ENCODE measurements around the gene GATM. TPM values are rescaled to one million over a fixed set of nuclear protein-coding genes. Genes with fewer than 3 reads are reported as not detected.

GATM gene
- total RNA-seq, 2 donors from 2014 or later, result 1.7 to 2.7 TPM

- ATAC-seq (replicated peaks), result no peak
- Mint-ChIP-seq H3K27me3 (peaks cover 29% of the 10 kb centered on the region), H3K4me3 (no peak overlapping the region), H3K36me3 (ENCODE audit: low read depth) (no peaks in the 10 kb centered on the region), H3K4me1 (no peaks in the 10 kb centered on the region), H3K9me3 (no peaks in the 10 kb centered on the region), H3K27ac (no peak overlapping the region)
These were observed 18.8 kb upstream of the GATM start for GRCh38 chr15:45397116-45397665.

- Mint-ChIP-seq H3K9me3 (no peaks in the 10 kb centered on the region), H3K36me3 (ENCODE audit: low read depth) (no peaks in the 10 kb centered on the region), H3K27me3 (peaks cover 33% of the 10 kb centered on the region), H3K27ac (no peak overlapping the region), H3K4me3 (no peak overlapping the region), H3K4me1 (no peaks in the 10 kb centered on the region)
- no peak for ATAC-seq (replicated peaks)
These were observed 17.6 kb upstream of the GATM start for GRCh38 chr15:45395943-45396342.

DNA sequence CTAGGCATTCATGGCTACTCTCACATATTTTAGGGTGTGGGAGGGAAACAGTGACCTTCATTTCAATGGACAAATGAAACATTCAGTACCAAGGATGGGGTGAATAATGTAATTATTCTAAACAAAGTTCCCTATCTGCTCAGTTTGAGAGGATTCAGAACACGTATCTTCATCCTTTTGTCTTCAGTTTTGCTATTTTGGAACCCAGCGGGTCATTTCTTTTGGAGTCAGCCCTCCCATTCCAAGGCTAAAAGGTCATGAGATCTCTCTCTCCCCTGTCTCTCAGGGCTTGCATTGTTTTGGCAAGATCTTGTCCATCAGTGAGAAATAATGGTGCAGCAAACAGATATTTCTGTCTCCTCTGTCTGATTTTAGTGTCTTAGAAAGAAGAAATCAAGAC, 16.3 kb upstream of the GATM start:
- Mint-ChIP-seq H3K4me3 (no peak overlapping the region), H3K9me3 (no peaks in the 10 kb centered on the region), H3K27me3 (peaks cover 36% of the 10 kb centered on the region), H3K4me1 (no peaks in the 10 kb centered on the region), H3K36me3 (ENCODE audit: low read depth) (no peaks in the 10 kb centered on the region), H3K27ac (no peak overlapping the region)
- ATAC-seq (replicated peaks), result no peak

DNA sequence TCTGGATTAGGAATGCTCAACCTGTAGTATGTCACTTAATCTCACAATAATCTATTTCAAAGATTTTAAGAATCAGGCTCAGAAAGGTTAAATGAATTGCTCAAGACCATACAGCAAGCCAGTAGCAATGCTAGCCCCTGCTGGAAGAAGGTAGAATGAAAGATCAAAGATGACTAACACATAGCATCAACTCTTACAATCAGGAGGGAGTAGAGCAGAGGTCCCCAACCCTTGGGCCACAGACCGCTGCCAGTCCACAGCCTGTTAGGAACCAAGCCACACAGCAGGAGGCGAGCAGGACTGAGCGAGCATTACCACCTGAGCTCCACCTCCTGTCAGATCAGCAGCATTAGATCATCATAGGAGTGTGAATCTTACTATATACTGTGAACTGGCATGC, 15.5 kb upstream of the GATM start:
- Mint-ChIP-seq H3K4me3 (no peak overlapping the region), H3K27ac (no peak overlapping the region), H3K9me3 (no peaks in the 10 kb centered on the region), H3K27me3 (peaks cover 36% of the 10 kb centered on the region), H3K4me1 (no peaks in the 10 kb centered on the region), H3K36me3 (ENCODE audit: low read depth) (no peaks in the 10 kb centered on the region)
- peak; percentile 22 for ATAC-seq (replicated peaks)

DNA sequence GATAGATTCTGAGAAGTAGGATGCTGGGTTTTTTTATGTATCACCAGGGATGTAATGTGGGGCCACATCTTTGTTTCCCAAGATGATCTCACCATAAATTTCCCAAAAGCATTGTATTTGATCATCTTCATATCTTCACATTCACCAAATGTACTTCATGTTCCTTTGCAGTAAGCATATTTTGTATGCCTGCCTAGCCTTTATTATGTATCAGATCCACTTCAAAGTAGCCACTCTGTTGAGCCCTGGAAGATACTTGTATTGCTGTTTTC, 14.2 kb upstream of the GATM start:
- peak overlapping the region; percentile 3 for H3K4me3 Mint-ChIP-seq
- H3K4me1 Mint-ChIP-seq, result no peaks in the 10 kb centered on the region
- H3K36me3 Mint-ChIP-seq (ENCODE audit: low read depth), result no peaks in the 10 kb centered on the region
- no peak overlapping the region for H3K27ac Mint-ChIP-seq
- peaks cover 36% of the 10 kb centered on the region for H3K27me3 Mint-ChIP-seq
- no peaks in the 10 kb centered on the region for H3K9me3 Mint-ChIP-seq
- no peak for ATAC-seq (replicated peaks)

DNA sequence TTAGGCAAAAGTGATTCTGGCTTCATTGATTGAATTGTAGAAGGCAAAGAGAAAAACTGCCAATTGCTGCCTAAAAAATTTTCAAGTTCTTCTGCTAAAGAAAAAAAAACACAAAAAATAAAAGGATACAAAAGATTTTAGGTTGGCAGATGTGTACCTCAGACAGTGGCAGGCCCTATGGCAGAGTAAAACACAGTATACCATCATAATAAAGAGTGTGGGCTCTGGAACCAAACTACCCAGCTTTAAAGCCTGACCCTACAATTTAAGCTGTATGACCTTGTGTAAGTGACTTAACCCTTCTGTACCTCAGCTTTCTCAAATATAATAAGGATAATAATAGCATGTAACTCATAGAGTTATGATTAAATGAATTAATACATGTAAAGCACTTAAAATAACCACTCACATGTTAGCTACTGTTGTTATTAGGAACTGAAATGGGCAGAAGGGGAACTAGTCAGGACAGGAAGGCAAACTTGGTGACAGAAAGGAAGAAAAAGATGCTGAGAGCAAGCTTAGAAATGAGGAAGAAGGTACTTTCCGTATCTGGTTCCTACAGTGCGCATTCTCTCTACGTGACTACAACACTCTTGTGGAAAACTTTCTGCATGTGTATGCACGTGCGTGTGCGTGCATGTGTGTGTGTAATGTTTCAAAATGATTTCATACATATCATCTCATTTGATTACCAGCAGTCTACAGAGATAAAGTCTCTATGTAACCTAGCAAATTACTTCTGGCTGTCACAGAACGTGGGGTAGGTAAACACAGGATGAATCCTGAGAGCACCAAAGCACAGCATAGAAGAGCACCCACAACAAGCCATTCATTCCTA, 13.6 kb upstream of the GATM start:
- no peak overlapping the region for H3K27ac Mint-ChIP-seq
- no peaks in the 10 kb centered on the region for H3K36me3 Mint-ChIP-seq (ENCODE audit: low read depth)
- peaks cover 38% of the 10 kb centered on the region for H3K27me3 Mint-ChIP-seq
- H3K4me3 Mint-ChIP-seq, result peak overlapping the region; percentile 3
- peak; percentile 83 for ATAC-seq (replicated peaks)
- no peaks in the 10 kb centered on the region for H3K9me3 Mint-ChIP-seq
- H3K4me1 Mint-ChIP-seq, result no peaks in the 10 kb centered on the region

DNA sequence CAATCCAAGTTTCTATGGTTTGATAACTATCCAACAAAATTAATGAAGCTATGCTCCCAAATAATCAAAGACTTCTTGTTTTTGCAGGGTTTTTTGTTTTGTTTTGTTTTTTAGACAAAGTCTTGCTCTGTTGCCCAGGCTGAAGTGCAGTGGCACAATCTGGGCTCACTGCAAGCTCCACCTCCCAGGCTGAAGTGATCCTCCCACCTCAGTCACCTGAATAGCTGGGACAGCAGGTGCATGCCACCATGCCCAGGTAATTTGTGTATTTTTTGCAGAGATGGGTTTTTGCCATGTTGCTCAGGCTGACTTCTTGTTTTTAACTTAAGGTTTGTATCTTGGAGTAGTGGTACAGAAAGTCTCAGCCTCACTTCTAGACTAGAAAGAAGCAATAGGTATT, 11.0 kb upstream of the GATM start:
- ATAC-seq (replicated peaks), result no peak
- no peak overlapping the region for H3K4me3 Mint-ChIP-seq
- no peaks in the 10 kb centered on the region for H3K36me3 Mint-ChIP-seq (ENCODE audit: low read depth)
- H3K27ac Mint-ChIP-seq, result no peak overlapping the region
- H3K4me1 Mint-ChIP-seq, result no peaks in the 10 kb centered on the region
- peaks cover 37% of the 10 kb centered on the region for H3K27me3 Mint-ChIP-seq
- no peaks in the 10 kb centered on the region for H3K9me3 Mint-ChIP-seq

GRCh38 chr15:45387380-45388007, 9.2 kb upstream of the GATM start:
- Mint-ChIP-seq H3K9me3 (no peaks in the 10 kb centered on the region), H3K27me3 (peaks cover 29% of the 10 kb centered on the region), H3K36me3 (ENCODE audit: low read depth) (no peaks in the 10 kb centered on the region), H3K4me1 (no peaks in the 10 kb centered on the region), H3K27ac (no peak overlapping the region), H3K4me3 (no peak overlapping the region)
- ATAC-seq (replicated peaks), result no peak

GRCh38 chr15:45386974-45387373, 8.6 kb upstream of the GATM start:
- no peak overlapping the region for H3K4me3 Mint-ChIP-seq
- peaks cover 23% of the 10 kb centered on the region for H3K27me3 Mint-ChIP-seq
- H3K4me1 Mint-ChIP-seq, result no peaks in the 10 kb centered on the region
- ATAC-seq (replicated peaks), result no peak
- no peaks in the 10 kb centered on the region for H3K36me3 Mint-ChIP-seq (ENCODE audit: low read depth)
- H3K9me3 Mint-ChIP-seq, result no peaks in the 10 kb centered on the region
- H3K27ac Mint-ChIP-seq, result no peak overlapping the region

DNA sequence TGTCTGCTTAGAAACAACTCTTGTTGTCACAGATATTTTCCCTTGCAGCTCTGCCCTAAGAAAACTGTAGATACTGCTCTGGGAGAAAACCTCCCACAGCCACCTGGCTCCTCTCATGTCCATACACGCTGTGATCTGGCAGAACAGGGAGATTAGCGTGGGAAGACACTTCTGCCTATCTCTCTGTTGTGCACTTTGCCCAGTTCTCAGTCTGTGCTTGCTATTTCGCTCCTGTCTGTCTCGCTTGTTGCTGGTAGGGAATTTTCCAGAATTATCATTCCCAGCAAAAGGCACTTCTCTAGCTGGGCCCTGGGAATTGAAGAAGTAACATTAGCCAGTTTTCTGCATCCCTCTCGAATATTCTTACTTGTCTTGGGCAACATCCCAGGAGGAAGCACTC, 8.1 kb upstream of the GATM start:
- no peak for ATAC-seq (replicated peaks)
- Mint-ChIP-seq H3K4me1 (no peaks in the 10 kb centered on the region), H3K9me3 (no peaks in the 10 kb centered on the region), H3K27ac (no peak overlapping the region), H3K4me3 (no peak overlapping the region), H3K36me3 (ENCODE audit: low read depth) (no peaks in the 10 kb centered on the region), H3K27me3 (peaks cover 21% of the 10 kb centered on the region)

GRCh38 chr15:45385590-45385989, 7.2 kb upstream of the GATM start:
- no peaks in the 10 kb centered on the region for H3K9me3 Mint-ChIP-seq
- no peaks in the 10 kb centered on the region for H3K4me1 Mint-ChIP-seq
- no peak for ATAC-seq (replicated peaks)
- no peak overlapping the region for H3K4me3 Mint-ChIP-seq
- H3K27me3 Mint-ChIP-seq, result peaks cover 26% of the 10 kb centered on the region
- H3K27ac Mint-ChIP-seq, result no peak overlapping the region
- no peaks in the 10 kb centered on the region for H3K36me3 Mint-ChIP-seq (ENCODE audit: low read depth)

DNA sequence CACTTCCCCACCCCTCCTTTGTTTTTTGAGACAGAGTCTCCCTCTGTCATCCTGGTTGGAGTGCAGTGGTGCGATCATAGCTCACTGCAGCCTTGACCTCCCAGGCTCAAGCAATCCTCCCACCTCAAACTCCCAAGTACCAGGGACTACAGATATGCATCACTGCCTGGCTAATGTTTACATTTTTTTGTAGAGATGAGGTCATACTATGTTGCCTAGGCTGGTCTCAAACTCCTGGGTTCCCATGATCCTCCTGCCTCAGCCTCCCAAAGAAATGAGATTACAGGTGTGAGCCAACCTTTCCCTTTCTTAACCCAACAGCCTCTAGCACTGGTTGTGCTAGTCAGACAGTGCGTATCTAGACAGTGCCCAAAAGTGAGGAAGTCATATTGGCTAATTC, 6.4 kb upstream of the GATM start:
- Mint-ChIP-seq H3K4me1 (no peaks in the 10 kb centered on the region), H3K27me3 (peaks cover 27% of the 10 kb centered on the region), H3K9me3 (no peaks in the 10 kb centered on the region), H3K4me3 (no peak overlapping the region), H3K36me3 (ENCODE audit: low read depth) (no peaks in the 10 kb centered on the region), H3K27ac (no peak overlapping the region)
- no peak for ATAC-seq (replicated peaks)

- H3K27ac Mint-ChIP-seq, result no peak overlapping the region
- H3K9me3 Mint-ChIP-seq, result no peaks in the 10 kb centered on the region
- H3K4me1 Mint-ChIP-seq, result no peaks in the 10 kb centered on the region
- no peak for ATAC-seq (replicated peaks)
- no peaks in the 10 kb centered on the region for H3K36me3 Mint-ChIP-seq (ENCODE audit: low read depth)
- peaks cover 51% of the 10 kb centered on the region for H3K27me3 Mint-ChIP-seq
- H3K4me3 Mint-ChIP-seq, result peak overlapping the region; percentile 71
These were observed 544 bp upstream of the GATM start for GRCh38 chr15:45378913-45379262.

GRCh38 chr15:45377609-45378148, 665 bp downstream of the GATM start:
- Mint-ChIP-seq H3K27ac (no peak overlapping the region), H3K27me3 (peaks cover 54% of the 10 kb centered on the region), H3K36me3 (ENCODE audit: low read depth) (no peaks in the 10 kb centered on the region), H3K9me3 (no peaks in the 10 kb centered on the region), H3K4me3 (peak overlapping the region; percentile 71), H3K4me1 (no peaks in the 10 kb centered on the region)
- ATAC-seq (replicated peaks), result no peak

GRCh38 chr15:45376967-45377608, 1.3 kb downstream of the GATM start:
- Mint-ChIP-seq H3K27me3 (peaks cover 54% of the 10 kb centered on the region), H3K9me3 (no peaks in the 10 kb centered on the region), H3K36me3 (ENCODE audit: low read depth) (no peaks in the 10 kb centered on the region), H3K4me1 (no peaks in the 10 kb centered on the region), H3K27ac (no peak overlapping the region), H3K4me3 (peak overlapping the region; percentile 71)
- ATAC-seq (replicated peaks), result no peak

Measured in activated T-helper 17 cell treated with anti-CD3 and anti-CD28 coated beads, Interleukin-2, amount 50 U/mL, for 72 hours (primary cell).